ENCODE measurements around the gene COQ10A. TPM values are rescaled to one million over a fixed set of nuclear protein-coding genes. Genes with fewer than 3 reads are reported as not detected.

COQ10A gene
- total and polyA plus RNA-seq, 9 of the 15 experiments (the other 6 are each of a cell fraction or from before 2014, with no cell fraction given) = 3.1 to 26.4 (median 12.7) TPM

- TF ChIP-seq IFI16 (CRISPR knock-in tag; IDR thresholded peaks at IDR 0.05) (no peak), C11orf30 (IDR thresholded peaks at IDR 0.05; ENCODE audit: low read depth) (0 out of 2 replicates have a peak, but pooled peaks have one; percentile 12), CHD1 (IDR thresholded peaks at IDR 0.05; ENCODE audit: low read length) (peak; percentile 36), ZBTB8A (IDR thresholded peaks at IDR 0.05; ENCODE audit: partially characterized antibody) (no peak), ZNF778 (CRISPR knock-in tag; IDR thresholded peaks at IDR 0.05) (no peak), HINFP (tag; conservative IDR thresholded peaks at IDR 0.05; ENCODE audit: low read depth) (no peak), ZBTB9 (CRISPR knock-in tag; IDR thresholded peaks at IDR 0.05) (peak; percentile 81; the same call in 1 of the 2 replicates), SMC3 (conservative IDR thresholded peaks at IDR 0.05; ENCODE audit: insufficient read depth, low read depth, low read length) (peak; percentile 24; the same call in 1 of the 2 replicates), ZNF239 (CRISPR knock-in tag; IDR thresholded peaks at IDR 0.05) (no peak; the same call in 1 of the 2 replicates), CSDE1 (IDR thresholded peaks at IDR 0.05) (no peak), U2AF1 (optimal IDR thresholded peaks at IDR 0.05; ENCODE audit: low read depth, low read length) (no peak), STAT5B (CRISPR knock-in tag; IDR thresholded peaks at IDR 0.05) (no peak), ZNF785 (CRISPR knock-in tag; IDR thresholded peaks at IDR 0.05) (no peak), RBM22 (IDR thresholded peaks at IDR 0.05; ENCODE audit: low read depth, low read length, poor library complexity, severe bottlenecking) (peak; percentile 64), ZMIZ1 (IDR thresholded peaks at IDR 0.05; ENCODE audit: low read depth in 2 of 2, low read length in 2 of 2) (no peak), L3MBTL2 (IDR thresholded peaks at IDR 0.05) (peak; percentile 72), OTX1 (CRISPR knock-in tag; IDR thresholded peaks at IDR 0.05) (peak; percentile 75), SNRNP70 (optimal IDR thresholded peaks at IDR 0.05; ENCODE audit: low read depth, low read length) (no peak), MEF2A (IDR thresholded peaks at IDR 0.05; ENCODE audit: control insufficient read depth, low read depth, low read length) (no peak), E2F4 (CRISPR knock-in tag; IDR thresholded peaks at IDR 0.05; ENCODE audit: low read depth) (no peak), TEAD4 (IDR thresholded peaks at IDR 0.05; ENCODE audit: low read length) (no peak), TEAD4 (CRISPR knock-in tag; IDR thresholded peaks at IDR 0.05; ENCODE audit: borderline replicate concordance) (no peak)
Observed at GRCh38 chr12:56266693-56267442, at the start of gene COQ10A (continued).

Data from K562 (cell line).